ENCODE results near the gene KIAA2012. TPM values are rescaled to one million over a fixed set of nuclear protein-coding genes. Genes with fewer than 3 reads are reported as not detected.

Gene KIAA2012
- total and polyA plus RNA-seq, 5 donors from 2014 or later, result not detected

GRCh38 chr2:202060218-202060617 is 12.8 kb upstream of the KIAA2012 start:
- Mint-ChIP-seq H3K4me3 (no peak overlapping the region), H3K27ac (no peak overlapping the region), H3K36me3 (no peaks in the 10 kb centered on the region), H3K4me1 (no peaks in the 10 kb centered on the region), H3K9me3 (peaks cover 0 to 3% (median 0%) of the 10 kb centered on the region in 7 donors), H3K27me3 (peaks cover 57% of the 10 kb centered on the region)
- no peak overlapping the region for H3K4me3 ChIP-seq (ENCODE audit: low read depth, low read length)
- ATAC-seq (ENCODE audit: low read depth in 2 of 2), result no peak
- DNase-seq, result no peak
- H3K27ac ChIP-seq (ENCODE audit: insufficient read depth, low read length, poor library complexity, severe bottlenecking), result no peak overlapping the region
- no peaks in the 10 kb centered on the region for H3K9me3 ChIP-seq (ENCODE audit: control insufficient read depth in 2 of 2, low read length in 2 of 2)
- H3K27me3 ChIP-seq (ENCODE audit: control insufficient read depth, insufficient read depth, low read length), result peaks cover 7% of the 10 kb centered on the region
- no peaks in the 10 kb centered on the region for H3K4me1 ChIP-seq (ENCODE audit: control insufficient read depth, insufficient read depth, low read length, poor library complexity, severe bottlenecking)
- no peaks in the 10 kb centered on the region for H3K36me3 ChIP-seq (ENCODE audit: control insufficient read depth, insufficient read depth, low read length)

DNA sequence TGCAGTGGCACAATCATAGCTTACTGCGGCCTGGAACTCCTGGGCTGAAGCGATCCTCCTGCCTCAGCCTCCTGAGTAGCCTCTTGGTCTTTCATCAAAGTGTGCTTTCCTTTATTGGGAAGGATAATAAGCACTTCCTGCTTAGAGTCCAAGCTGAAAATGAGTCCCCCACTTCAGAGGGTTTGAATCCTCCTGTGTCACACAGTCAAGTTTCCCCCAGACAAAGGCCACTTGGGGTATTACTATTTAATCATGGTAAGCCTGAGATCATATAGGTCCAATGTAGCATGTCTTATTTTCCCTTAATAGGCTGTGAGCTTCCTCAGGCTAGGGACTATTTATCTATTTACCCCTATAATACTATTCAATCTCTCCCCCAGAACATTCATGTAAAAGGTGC is 11.4 kb upstream of the KIAA2012 start:
- Histone ChIP-seq H3K27me3 (ENCODE audit: control insufficient read depth, insufficient read depth, low read length) (peaks cover 7% of the 10 kb centered on the region), H3K4me1 (ENCODE audit: control insufficient read depth, insufficient read depth, low read length, poor library complexity, severe bottlenecking) (no peaks in the 10 kb centered on the region), H3K4me3 (ENCODE audit: low read depth, low read length) (no peak overlapping the region), H3K36me3 (ENCODE audit: control insufficient read depth, insufficient read depth, low read length) (no peaks in the 10 kb centered on the region), H3K9me3 (ENCODE audit: control insufficient read depth in 2 of 2, low read length in 2 of 2) (no peaks in the 10 kb centered on the region), H3K27ac (ENCODE audit: insufficient read depth, low read length, poor library complexity, severe bottlenecking) (no peak overlapping the region)
- ATAC-seq (ENCODE audit: low read depth in 2 of 2) (no peak), DNase-seq (no peak)
- H3K27me3 Mint-ChIP-seq, result peaks cover 47% of the 10 kb centered on the region
- no peak overlapping the region for H3K4me3 Mint-ChIP-seq
- no peaks in the 10 kb centered on the region for H3K4me1 Mint-ChIP-seq
- H3K27ac Mint-ChIP-seq, result no peak overlapping the region
- H3K9me3 Mint-ChIP-seq, result peaks cover 0 to 3% (median 0%) of the 10 kb centered on the region in 7 donors
- no peaks in the 10 kb centered on the region for H3K36me3 Mint-ChIP-seq

GRCh38 chr2:202064171-202064880 is 8.7 kb upstream of the KIAA2012 start:
- no peaks in the 10 kb centered on the region for H3K36me3 ChIP-seq (ENCODE audit: control insufficient read depth, insufficient read depth, low read length)
- ATAC-seq (ENCODE audit: low read depth in 2 of 2), result no peak

GRCh38 chr2:202064881-202065230 is 8.2 kb upstream of the KIAA2012 start:
- DNase-seq (no peak), ATAC-seq (ENCODE audit: low read depth in 2 of 2) (no peak)
- Mint-ChIP-seq H3K27ac (peak overlapping the region in 1 of 3 donors; percentile 29), H3K36me3 (no peaks in the 10 kb centered on the region), H3K4me1 (no peaks in the 10 kb centered on the region), H3K9me3 (peaks cover 0 to 3% (median 0%) of the 10 kb centered on the region in 7 donors), H3K4me3 (no peak overlapping the region), H3K27me3 (peaks cover 49% of the 10 kb centered on the region)
- Histone ChIP-seq H3K36me3 (ENCODE audit: control insufficient read depth, insufficient read depth, low read length) (no peaks in the 10 kb centered on the region), H3K4me3 (ENCODE audit: low read depth, low read length) (no peak overlapping the region), H3K4me1 (ENCODE audit: control insufficient read depth, insufficient read depth, low read length, poor library complexity, severe bottlenecking) (no peaks in the 10 kb centered on the region), H3K9me3 (ENCODE audit: control insufficient read depth in 2 of 2, low read length in 2 of 2) (no peaks in the 10 kb centered on the region), H3K27ac (ENCODE audit: insufficient read depth, low read length, poor library complexity, severe bottlenecking) (no peak overlapping the region), H3K27me3 (ENCODE audit: control insufficient read depth, insufficient read depth, low read length) (peaks cover 3% of the 10 kb centered on the region)

More at GRCh38 chr2:202064171-202064880, 8.7 kb upstream of the KIAA2012 start:
- H3K9me3 Mint-ChIP-seq, result peaks cover 0 to 3% (median 0%) of the 10 kb centered on the region in 7 donors
- Histone ChIP-seq H3K4me3 (ENCODE audit: low read depth, low read length) (no peak overlapping the region), H3K27me3 (ENCODE audit: control insufficient read depth, insufficient read depth, low read length) (peaks cover 3% of the 10 kb centered on the region), H3K4me1 (ENCODE audit: control insufficient read depth, insufficient read depth, low read length, poor library complexity, severe bottlenecking) (no peaks in the 10 kb centered on the region), H3K27ac (ENCODE audit: insufficient read depth, low read length, poor library complexity, severe bottlenecking) (no peak overlapping the region), H3K9me3 (ENCODE audit: control insufficient read depth in 2 of 2, low read length in 2 of 2) (no peaks in the 10 kb centered on the region)
- no peak for DNase-seq
- no peak overlapping the region for H3K27ac Mint-ChIP-seq
- no peaks in the 10 kb centered on the region for H3K36me3 Mint-ChIP-seq
- H3K4me1 Mint-ChIP-seq, result no peaks in the 10 kb centered on the region
- no peak overlapping the region for H3K4me3 Mint-ChIP-seq
- H3K27me3 Mint-ChIP-seq, result peaks cover 52% of the 10 kb centered on the region

GRCh38 chr2:202065876-202066275 is 7.2 kb upstream of the KIAA2012 start:
- Mint-ChIP-seq H3K4me3 (no peak overlapping the region), H3K27ac (no peak overlapping the region), H3K27me3 (peaks cover 43% of the 10 kb centered on the region), H3K9me3 (peaks cover 0 to 1% (median 0%) of the 10 kb centered on the region in 7 donors), H3K36me3 (no peaks in the 10 kb centered on the region), H3K4me1 (no peaks in the 10 kb centered on the region)
- H3K4me1 ChIP-seq (ENCODE audit: control insufficient read depth, insufficient read depth, low read length, poor library complexity, severe bottlenecking), result no peaks in the 10 kb centered on the region
- no peak overlapping the region for H3K4me3 ChIP-seq (ENCODE audit: low read depth, low read length)
- no peaks in the 10 kb centered on the region for H3K9me3 ChIP-seq (ENCODE audit: control insufficient read depth in 2 of 2, low read length in 2 of 2)
- no peak for DNase-seq
- no peaks in the 10 kb centered on the region for H3K36me3 ChIP-seq (ENCODE audit: control insufficient read depth, insufficient read depth, low read length)
- no peak overlapping the region for H3K27ac ChIP-seq (ENCODE audit: insufficient read depth, low read length, poor library complexity, severe bottlenecking)
- ATAC-seq (ENCODE audit: low read depth in 2 of 2), result no peak
- peaks cover 3% of the 10 kb centered on the region for H3K27me3 ChIP-seq (ENCODE audit: control insufficient read depth, insufficient read depth, low read length)

GRCh38 chr2:202066875-202067274 is 6.2 kb upstream of the KIAA2012 start:
- Mint-ChIP-seq H3K36me3 (no peaks in the 10 kb centered on the region), H3K27ac (no peak overlapping the region), H3K27me3 (peaks cover 34% of the 10 kb centered on the region), H3K4me3 (no peak overlapping the region), H3K9me3 (no peaks in the 10 kb centered on the region), H3K4me1 (no peaks in the 10 kb centered on the region)
- no peaks in the 10 kb centered on the region for H3K36me3 ChIP-seq (ENCODE audit: control insufficient read depth, insufficient read depth, low read length)
- no peak overlapping the region for H3K27ac ChIP-seq (ENCODE audit: insufficient read depth, low read length, poor library complexity, severe bottlenecking)
- no peak overlapping the region for H3K4me3 ChIP-seq (ENCODE audit: low read depth, low read length)
- no peaks in the 10 kb centered on the region for H3K4me1 ChIP-seq (ENCODE audit: control insufficient read depth, insufficient read depth, low read length, poor library complexity, severe bottlenecking)
- ATAC-seq (ENCODE audit: low read depth in 2 of 2) (no peak), DNase-seq (no peak)
- peaks cover 3% of the 10 kb centered on the region for H3K27me3 ChIP-seq (ENCODE audit: control insufficient read depth, insufficient read depth, low read length)
- H3K9me3 ChIP-seq (ENCODE audit: control insufficient read depth in 2 of 2, low read length in 2 of 2), result no peaks in the 10 kb centered on the region

DNA sequence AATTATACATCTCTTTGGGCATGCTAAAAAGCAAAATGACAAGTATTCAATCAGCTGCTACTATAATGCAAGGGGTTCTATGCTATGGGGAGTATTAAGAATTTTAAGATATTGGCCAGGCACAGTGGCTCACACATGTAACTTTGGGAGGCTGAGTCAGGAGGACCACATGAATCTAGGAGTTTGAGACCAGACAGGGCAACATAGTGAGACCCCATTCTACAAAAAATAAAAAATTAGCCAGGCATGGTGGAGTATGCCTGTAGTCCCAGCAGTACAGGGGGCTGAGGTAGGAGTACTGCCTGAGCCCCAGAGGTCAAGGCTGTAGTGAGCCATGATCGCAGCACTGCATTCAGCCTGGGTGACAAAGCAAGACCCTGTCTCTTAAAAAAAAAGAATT is 5.5 kb upstream of the KIAA2012 start:
- DNase-seq, result no peak

More for the DNA sequence above, 5.5 kb upstream of the KIAA2012 start:
- H3K4me1 ChIP-seq (ENCODE audit: control insufficient read depth, insufficient read depth, low read length, poor library complexity, severe bottlenecking), result no peaks in the 10 kb centered on the region
- no peaks in the 10 kb centered on the region for H3K36me3 ChIP-seq (ENCODE audit: control insufficient read depth, insufficient read depth, low read length)
- no peak overlapping the region for H3K27ac ChIP-seq (ENCODE audit: insufficient read depth, low read length, poor library complexity, severe bottlenecking)
- ATAC-seq (ENCODE audit: low read depth in 2 of 2), result no peak
- H3K4me1 Mint-ChIP-seq, result no peaks in the 10 kb centered on the region
- no peaks in the 10 kb centered on the region for H3K9me3 Mint-ChIP-seq
- no peaks in the 10 kb centered on the region for H3K36me3 Mint-ChIP-seq
- no peaks in the 10 kb centered on the region for H3K9me3 ChIP-seq (ENCODE audit: control insufficient read depth in 2 of 2, low read length in 2 of 2)
- no peak overlapping the region for H3K4me3 ChIP-seq (ENCODE audit: low read depth, low read length)
- H3K4me3 Mint-ChIP-seq, result no peak overlapping the region
- H3K27me3 Mint-ChIP-seq, result peaks cover 33% of the 10 kb centered on the region
- no peak overlapping the region for H3K27ac Mint-ChIP-seq
- peaks cover 3% of the 10 kb centered on the region for H3K27me3 ChIP-seq (ENCODE audit: control insufficient read depth, insufficient read depth, low read length)

Data from CD4-positive, CD25-positive, alpha-beta regulatory T cell (primary cell).